Measurements from ENCODE around the gene AP1M2.

The AP1M2 gene

DNA sequence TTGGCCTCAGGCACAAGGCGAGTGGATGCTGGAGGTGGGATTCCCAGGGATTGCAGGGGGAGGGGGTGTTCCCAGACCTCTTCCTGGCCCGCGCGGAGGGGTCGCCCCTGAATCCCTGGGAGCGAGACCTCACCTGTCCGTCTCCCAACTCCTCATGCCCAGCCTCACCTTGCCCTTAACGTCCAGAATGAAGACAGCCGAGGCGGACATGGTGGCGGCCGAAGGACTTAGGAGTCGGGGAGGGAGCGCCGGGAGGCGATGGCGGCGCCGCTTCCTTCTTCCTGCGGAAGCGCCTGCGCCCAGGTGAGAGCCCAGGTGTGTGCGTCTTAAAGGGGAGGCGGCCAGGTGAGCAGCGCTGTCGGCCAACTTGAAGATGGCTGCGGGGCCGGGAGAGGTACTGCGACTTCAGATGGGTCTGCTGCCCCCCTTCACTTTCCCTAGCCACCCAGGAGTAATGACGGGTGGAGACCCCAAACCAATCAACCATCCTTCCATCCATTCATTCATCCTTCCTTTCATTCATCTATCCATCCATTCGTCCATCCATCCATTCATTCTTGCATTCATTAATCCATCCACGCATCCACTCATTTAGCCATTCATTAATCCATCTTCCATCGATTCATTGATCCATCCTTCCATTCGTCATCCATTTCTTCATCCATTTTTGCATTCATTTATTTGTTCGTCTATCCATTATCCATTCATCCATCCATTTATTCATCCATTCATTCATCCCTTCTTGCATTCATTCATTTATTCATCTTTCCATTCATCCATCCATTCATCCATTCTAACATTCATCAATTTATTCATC, at the start of gene AP1M2:
Gene AP1M2, minus strand, starts transcription at position 291 of the 817 bp plus-strand sequence. Its CDS starts 81 bp downstream, at position 210.
- no peak for DNase-seq (ENCODE audit: low spot score)
- no peak for TF ChIP-seq CTCF (IDR thresholded peaks at IDR 0.05; ENCODE audit: extremely low read depth, missing control alignments)

GRCh38 chr19:10636304-10636972, 49.3 kb upstream of the AP1M2 start:
- TF ChIP-seq CTCF (IDR thresholded peaks at IDR 0.05; ENCODE audit: extremely low read depth, missing control alignments) = no peak
- no peak for DNase-seq (ENCODE audit: low spot score)

DNA sequence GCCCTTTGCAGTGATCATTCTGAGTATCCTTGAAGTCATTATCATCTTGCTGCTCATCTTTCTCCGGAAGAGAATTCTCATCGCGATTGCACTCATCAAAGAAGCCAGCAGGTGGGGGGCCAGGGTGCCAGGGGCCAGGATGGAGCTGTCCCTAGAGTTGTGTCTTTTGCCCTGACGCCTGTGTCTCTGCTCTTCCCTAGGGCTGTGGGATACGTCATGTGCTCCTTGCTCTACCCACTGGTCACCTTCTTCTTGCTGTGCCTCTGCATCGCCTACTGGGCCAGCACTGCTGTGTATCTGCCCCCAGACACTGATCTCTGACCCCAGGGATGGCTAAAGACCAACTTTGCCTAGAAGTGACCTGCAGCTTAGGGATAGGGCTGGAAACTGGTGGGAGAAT, 47.9 kb upstream of the AP1M2 start:
- TF ChIP-seq CTCF (IDR thresholded peaks at IDR 0.05; ENCODE audit: extremely low read depth, missing control alignments) = no peak
- no peak for DNase-seq (ENCODE audit: low spot score)

- DNase-seq (ENCODE audit: low spot score) = no peak
- no peak for TF ChIP-seq CTCF (IDR thresholded peaks at IDR 0.05; ENCODE audit: extremely low read depth, missing control alignments)
These were observed 47.3 kb upstream of the AP1M2 start for GRCh38 chr19:10634430-10634829.

DNA sequence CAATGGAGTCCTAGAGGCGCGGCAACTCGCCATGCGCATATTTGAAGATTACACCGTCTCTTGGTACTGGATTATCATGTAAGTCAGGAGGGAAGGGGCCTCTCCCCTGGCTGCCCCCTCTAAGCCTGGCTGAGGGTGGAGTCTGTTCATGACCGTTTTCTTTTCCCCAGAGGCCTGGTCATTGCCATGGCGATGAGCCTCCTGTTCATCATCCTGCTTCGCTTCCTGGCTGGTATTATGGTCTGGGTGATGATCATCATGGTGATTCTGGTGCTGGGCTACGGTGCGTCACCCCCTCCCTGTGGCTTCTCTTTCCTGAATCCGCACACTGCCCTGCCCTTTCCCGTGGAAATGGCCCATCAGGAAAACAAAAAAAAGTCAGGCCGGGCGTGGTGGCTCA, 44.8 kb upstream of the AP1M2 start:
- no peak for TF ChIP-seq CTCF (IDR thresholded peaks at IDR 0.05; ENCODE audit: extremely low read depth, missing control alignments)
- DNase-seq (ENCODE audit: low spot score) = peak; percentile 4

GRCh38 chr19:10625762-10626138, 38.6 kb upstream of the AP1M2 start:
- DNase-seq (ENCODE audit: low spot score) = peak; percentile 27
- no peak for TF ChIP-seq CTCF (IDR thresholded peaks at IDR 0.05; ENCODE audit: extremely low read depth, missing control alignments)

GRCh38 chr19:10625003-10625761, 38.1 kb upstream of the AP1M2 start, which contains the start of gene SLC44A2:
TSS of gene SLC44A2 (plus strand) at chr19:10625553. CDS start at chr19:10625634, 81 bp downstream.
- TF ChIP-seq CTCF (IDR thresholded peaks at IDR 0.05; ENCODE audit: extremely low read depth, missing control alignments) = no peak
- peak; percentile 25 for DNase-seq (ENCODE audit: low spot score)
